SK-N-SH treated with all-trans-retinoic acid at 6 μM for 48 hours (cell line): ENCODE data around the gene AP1G2.

Experiments used
- ATAC-seq: fragments of 200-7000 bp; cut with Tn5 transposase; 3 replicates; pipeline ENCODE4 v1.9.1; 2020; ENCODE audit warnings: mild to moderate bottlenecking, moderate library complexity
- ARNTL ChIP-seq: fragments of 450-650 bp; formaldehyde crosslinking; IDR thresholded peaks from 2 replicates; pipeline ENCODE4 v1.5.0; 2020; ENCODE audit warnings: low read depth, mild to moderate bottlenecking, moderate library complexity, borderline replicate concordance
- BACH2 ChIP-seq: fragments of 250-450 bp; sonication (Bioruptor Pico); IDR thresholded peaks from 2 replicates; pipeline ENCODE4 v1.9.0; 2021; ENCODE audit warnings: mild to moderate bottlenecking, borderline replicate concordance
- CREB5 ChIP-seq: fragments of 250-450 bp; sonication (Bioruptor Pico); IDR thresholded peaks from 2 replicates; pipeline ENCODE4 v1.5.1; 2020; ENCODE audit warnings: low read depth, mild to moderate bottlenecking, moderate library complexity
- CSDC2 ChIP-seq: fragments of 250-450 bp; sonication (Bioruptor Pico); IDR thresholded peaks from 2 replicates; pipeline ENCODE4 v1.5.0; 2020; ENCODE audit warnings: mild to moderate bottlenecking, moderate library complexity
- ESRRG ChIP-seq: fragments of 250-450 bp; sonication (Bioruptor Pico); IDR thresholded peaks from 2 replicates; pipeline ENCODE4 v1.6.1; 2021; ENCODE audit warnings: mild to moderate bottlenecking
- GLIS3 ChIP-seq: fragments of 250-450 bp; sonication (Bioruptor Pico); IDR thresholded peaks from 2 replicates; pipeline ENCODE4 v1.5.0; 2020; ENCODE audit warnings: mild to moderate bottlenecking, moderate library complexity
- ISL1 ChIP-seq: fragments of 250-450 bp; sonication (Bioruptor Pico); IDR thresholded peaks from 2 replicates; pipeline ENCODE4 v2.1.2; 2022; ENCODE audit warnings: mild to moderate bottlenecking, moderate library complexity
- OSR1 ChIP-seq: fragments of 250-450 bp; sonication (Bioruptor Pico); IDR thresholded peaks from 2 replicates; pipeline ENCODE4 v1.8.0; 2022; ENCODE audit warnings: moderate library complexity, mild to moderate bottlenecking, inconsistent platforms
- PATZ1 ChIP-seq: fragments of 250-450 bp; sonication (Bioruptor Pico); IDR thresholded peaks from 2 replicates; pipeline ENCODE4 v1.8.0; 2020; ENCODE audit warnings: mild to moderate bottlenecking, moderate library complexity, borderline replicate concordance
- POU6F1 ChIP-seq: fragments of 250-450 bp; sonication (Bioruptor Pico); IDR thresholded peaks from 2 replicates; pipeline ENCODE4 v1.8.0; 2021; ENCODE audit warnings: low read depth, mild to moderate bottlenecking, moderate library complexity, borderline replicate concordance
- PPARA ChIP-seq: fragments of 250-450 bp; sonication (Bioruptor Pico); IDR thresholded peaks from 2 replicates; pipeline ENCODE4 v1.5.0; 2020; ENCODE audit warnings: mild to moderate bottlenecking, borderline replicate concordance
- RARB ChIP-seq: fragments of 250-450 bp; sonication (Bioruptor Pico); IDR thresholded peaks from 2 replicates; pipeline ENCODE4 v1.8.0; 2021; ENCODE audit warnings: mild to moderate bottlenecking, moderate library complexity
- SNAI2 ChIP-seq: fragments of 250-450 bp; sonication (Bioruptor Pico); IDR thresholded peaks from 2 replicates; pipeline ENCODE4 v1.5.0; 2020; ENCODE audit warnings: mild to moderate bottlenecking, moderate library complexity
- TCF4 ChIP-seq: fragments of 250-450 bp; sonication (Bioruptor Pico); IDR thresholded peaks from 2 replicates; pipeline ENCODE4 v1.8.0; 2021; ENCODE audit warnings: mild to moderate bottlenecking, moderate library complexity, borderline replicate concordance
- TOX ChIP-seq: fragments of 250-450 bp; sonication (Bioruptor Pico); IDR thresholded peaks from 2 replicates; pipeline ENCODE4 v1.8.0; 2021; ENCODE audit warnings: mild to moderate bottlenecking, moderate library complexity, borderline replicate concordance
- TSHZ2 ChIP-seq: fragments of 250-450 bp; sonication (Bioruptor Pico); IDR thresholded peaks from 2 replicates; pipeline ENCODE4 v1.5.0; 2020; ENCODE audit warnings: mild to moderate bottlenecking, moderate library complexity
- ZC3H10 ChIP-seq: fragments of 250-450 bp; sonication (Bioruptor Pico); IDR thresholded peaks from 2 replicates; pipeline ENCODE4 v1.5.1; 2021; ENCODE audit warnings: mild to moderate bottlenecking, moderate library complexity
- ZFP3 ChIP-seq: fragments of 250-450 bp; sonication (Bioruptor Pico); IDR thresholded peaks from 2 replicates; pipeline ENCODE4 v1.5.0; 2020; ENCODE audit warnings: mild to moderate bottlenecking, moderate library complexity
- ZFP30 ChIP-seq: fragments of 450-650 bp; formaldehyde crosslinking; IDR thresholded peaks from 2 replicates; pipeline ENCODE4 v1.5.0; 2022; ENCODE audit warnings: mild to moderate bottlenecking, moderate library complexity
- ZNF70 ChIP-seq: fragments of 450-650 bp; formaldehyde crosslinking; IDR thresholded peaks from 2 replicates; pipeline ENCODE4 v1.5.0; 2020; ENCODE audit warnings: mild to moderate bottlenecking, moderate library complexity
- ZNF8 ChIP-seq: fragments of 450-650 bp; formaldehyde crosslinking; IDR thresholded peaks from 2 replicates; pipeline ENCODE4 v1.5.0; 2020; ENCODE audit warnings: mild to moderate bottlenecking, moderate library complexity

Gene AP1G2

GRCh38 chr14:23612354-23612732, 44.8 kb upstream of the AP1G2 start:
- ATAC-seq = no peak
- no peak for TF ChIP-seq ARNTL (CRISPR knock-in tag)
- no peak for TF ChIP-seq TSHZ2 (CRISPR knock-in tag)
- TF ChIP-seq ISL1 = no peak
- TF ChIP-seq ZNF8 (CRISPR knock-in tag) = no peak
- TF ChIP-seq TOX (CRISPR knock-in tag) = no peak
- TF ChIP-seq RARB (CRISPR knock-in tag) = no peak
- no peak for TF ChIP-seq CREB5 (CRISPR knock-in tag)
- TF ChIP-seq PPARA = no peak
- TF ChIP-seq ZC3H10 (CRISPR knock-in tag) = no peak
- no peak for TF ChIP-seq BACH2 (CRISPR knock-in tag)
- TF ChIP-seq ZFP30 (CRISPR knock-in tag) = no peak
- TF ChIP-seq CSDC2 = no peak
- no peak for TF ChIP-seq ESRRG (CRISPR knock-in tag)
- no peak for TF ChIP-seq POU6F1 (CRISPR knock-in tag)
- TF ChIP-seq ZFP3 (CRISPR knock-in tag) = no peak
- TF ChIP-seq GLIS3 = no peak
- no peak for TF ChIP-seq SNAI2 (CRISPR knock-in tag)
- TF ChIP-seq OSR1 (CRISPR knock-in tag) = no peak
- no peak for TF ChIP-seq TCF4

GRCh38 chr14:23610815-23611289, 43.3 kb upstream of the AP1G2 start:
- TF ChIP-seq CSDC2 = no peak
- TF ChIP-seq BACH2 (CRISPR knock-in tag) = no peak
- no peak for TF ChIP-seq ZNF8 (CRISPR knock-in tag)
- TF ChIP-seq POU6F1 (CRISPR knock-in tag) = no peak
- TF ChIP-seq RARB (CRISPR knock-in tag) = no peak
- no peak for TF ChIP-seq CREB5 (CRISPR knock-in tag)
- TF ChIP-seq ZNF70 (CRISPR knock-in tag) = no peak
- no peak for TF ChIP-seq TCF4
- TF ChIP-seq TSHZ2 (CRISPR knock-in tag) = no peak
- no peak for TF ChIP-seq PATZ1
- no peak for TF ChIP-seq TOX (CRISPR knock-in tag)
- no peak for TF ChIP-seq ZC3H10 (CRISPR knock-in tag)
- TF ChIP-seq ISL1 = no peak
- no peak for TF ChIP-seq ZFP3 (CRISPR knock-in tag)
- TF ChIP-seq ESRRG (CRISPR knock-in tag) = no peak
- no peak for TF ChIP-seq OSR1 (CRISPR knock-in tag)
- TF ChIP-seq ZFP30 (CRISPR knock-in tag) = no peak
- TF ChIP-seq, all 23 proteins: peak for 0
- no peak for ATAC-seq
